ENCODE data around the gene MRPS6.

DNA sequence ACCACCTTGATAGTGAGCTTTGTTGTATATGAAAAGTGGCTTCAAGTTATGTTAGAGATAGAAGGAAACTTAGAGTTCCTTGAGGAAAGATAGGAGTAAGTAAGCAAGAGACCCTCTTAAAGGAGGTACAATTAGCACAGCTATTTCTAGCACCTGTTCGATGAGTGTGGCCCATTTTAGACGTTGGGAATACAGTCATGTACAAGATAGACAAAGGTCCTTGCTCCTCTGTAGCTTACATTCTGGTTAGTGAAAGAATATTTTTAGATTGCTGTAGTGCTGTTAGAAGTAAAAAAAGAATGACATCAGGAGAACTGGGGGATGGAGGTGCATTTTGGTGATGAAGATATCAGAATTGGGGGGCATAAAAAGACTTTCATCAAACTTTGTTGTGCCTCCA, 47.5 kb downstream of the MRPS6 start:
- TF ChIP-seq POLR2A (IDR thresholded peaks at IDR 0.05; ENCODE audit: low read length) = no peak
- no peak for TF ChIP-seq GATA1 (IDR thresholded peaks at IDR 0.05; ENCODE audit: low read depth, low read length)
